SK-N-MC (cell line): ENCODE measurements around the gene FBXO38.

Experiments used
- DNase-seq: peaks from one replicate; pipeline ENCODE4 v3.0.0-alpha.2; 2011; ENCODE audit warnings: low read depth, low spot score
- H3K27ac ChIP-seq: fragments of 200-600 bp; sonication (generic); 2 replicates; pipeline ENCODE4 v1.5.1; 2016; ENCODE audit warnings: mixed run types
- H3K36me3 ChIP-seq: fragments of 200-600 bp; sonication (generic); 2 replicates; pipeline ENCODE4 v1.6.1; 2017; ENCODE audit warnings: antibody characterized with exemption, low read length, mixed read lengths; ENCODE audit not compliant: insufficient read depth
- H3K4me3 ChIP-seq: fragments of 200-600 bp; sonication (generic); 2 replicates; pipeline ENCODE4 v1.5.1; 2016
- H3K9ac ChIP-seq: fragments of 200-600 bp; sonication (generic); 2 replicates; pipeline ENCODE4 v1.8.0; 2017; ENCODE audit warnings: mixed run types, mixed read lengths; ENCODE audit not compliant: insufficient read length
- H3K9me3 ChIP-seq: fragments of 200-600 bp; sonication (generic); 2 replicates; pipeline ENCODE4 v1.6.1; 2017; ENCODE audit warnings: low read depth, mild to moderate bottlenecking, antibody characterized with exemption, low read length, moderate library complexity, mixed read lengths
- EZH2 ChIP-seq: fragments of 200-600 bp; sonication (generic); IDR thresholded peaks from one replicate; pipeline ENCODE4 v1.6.1; 2017; ENCODE audit warnings: antibody characterized with exemption
- FOXP2 ChIP-seq: optimal IDR thresholded peaks from 2 replicates; pipeline ENCODE3; 2011; ENCODE audit warnings: mild to moderate bottlenecking, moderate library complexity; ENCODE audit not compliant: insufficient read depth; ENCODE audit errors: extremely low read length, control extremely low read depth
- POLR2AphosphoS5 ChIP-seq: IDR thresholded peaks from 2 replicates; pipeline ENCODE4 v1.6.1; 2012; ENCODE audit warnings: mild to moderate bottlenecking, low read depth, low read length, borderline replicate concordance

FBXO38 gene

DNA sequence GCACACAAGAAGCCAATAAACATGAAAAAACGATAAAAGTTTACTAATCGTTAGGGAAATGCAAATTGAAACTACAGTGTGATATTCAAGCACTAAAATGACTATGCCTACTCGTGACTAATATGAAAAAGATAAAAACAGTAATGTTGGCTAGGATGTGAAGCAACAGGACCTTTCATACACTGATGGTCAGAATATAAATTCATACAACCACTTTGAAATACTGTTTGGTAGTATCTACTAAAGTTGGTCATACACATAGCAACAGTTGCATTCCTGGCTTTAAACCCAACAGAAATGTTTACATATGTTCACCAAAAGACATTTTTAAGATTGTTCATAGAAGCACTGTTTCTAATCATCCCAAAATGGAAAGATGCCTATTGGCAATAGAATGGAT lies 24.3 kb downstream of the FBXO38 start:
- no peak overlapping the region for H3K9ac ChIP-seq
- no peak overlapping the region for H3K4me3 ChIP-seq
- no peak overlapping the region for H3K27ac ChIP-seq
- peaks cover 77% of the 10 kb centered on the region for H3K36me3 ChIP-seq
- DNase-seq: no peak
- TF ChIP-seq POLR2AphosphoS5 (no peak), FOXP2 (no peak), EZH2 (no peak)
- H3K9me3 ChIP-seq: no peaks in the 10 kb centered on the region

DNA sequence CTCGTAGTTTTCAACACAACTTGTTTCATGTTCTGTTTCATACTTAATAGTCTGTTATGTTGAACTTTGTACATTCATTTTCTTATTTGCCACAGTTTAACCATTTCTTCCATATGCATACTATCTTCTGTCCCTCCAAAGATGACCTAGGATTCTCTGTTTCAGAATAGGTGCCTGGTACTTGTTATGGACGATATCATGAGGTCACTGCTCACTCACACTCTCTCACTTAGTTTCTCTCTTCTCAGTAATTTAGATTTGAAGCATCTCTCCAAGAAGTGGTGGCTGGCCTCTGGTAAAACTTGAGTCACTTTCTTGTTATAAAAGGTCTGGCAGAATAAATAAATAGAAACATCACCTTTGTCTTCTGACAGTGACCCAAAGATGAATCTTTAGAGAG lies 28.4 kb downstream of the FBXO38 start:
- TF ChIP-seq FOXP2: no peak
- TF ChIP-seq POLR2AphosphoS5: no peak
- no peak for TF ChIP-seq EZH2
- H3K4me3 ChIP-seq: no peak overlapping the region
- H3K9ac ChIP-seq: no peak overlapping the region
- H3K9me3 ChIP-seq: no peaks in the 10 kb centered on the region
- no peak for DNase-seq
- peaks cover 73% of the 10 kb centered on the region for H3K36me3 ChIP-seq
- H3K27ac ChIP-seq: no peak overlapping the region

DNA sequence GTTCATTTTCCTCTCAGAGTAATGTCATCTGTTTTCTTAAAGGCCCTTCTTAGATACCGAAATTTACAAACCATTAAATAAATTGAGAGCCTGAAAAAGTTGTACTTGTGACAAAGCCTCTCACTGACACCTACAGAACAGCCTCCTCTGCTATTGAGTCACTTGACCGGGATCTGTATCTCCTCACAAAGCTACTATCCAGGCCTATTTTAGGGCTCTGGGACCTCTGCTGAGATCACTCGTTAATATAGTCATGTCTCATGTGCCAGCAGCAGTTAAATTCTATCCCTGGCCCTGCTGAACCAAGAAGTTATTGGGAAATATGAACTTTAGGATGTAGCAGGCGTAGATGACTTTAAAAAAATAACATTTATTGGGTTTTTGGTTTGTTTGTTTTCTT lies 31.1 kb downstream of the FBXO38 start:
- Histone ChIP-seq H3K4me3 (no peak overlapping the region), H3K27ac (no peak overlapping the region), H3K9ac (no peak overlapping the region), H3K9me3 (no peaks in the 10 kb centered on the region), H3K36me3 (peaks cover 78% of the 10 kb centered on the region)
- DNase-seq: no peak
- no peak for TF ChIP-seq FOXP2
- TF ChIP-seq EZH2: no peak
- no peak for TF ChIP-seq POLR2AphosphoS5

DNA sequence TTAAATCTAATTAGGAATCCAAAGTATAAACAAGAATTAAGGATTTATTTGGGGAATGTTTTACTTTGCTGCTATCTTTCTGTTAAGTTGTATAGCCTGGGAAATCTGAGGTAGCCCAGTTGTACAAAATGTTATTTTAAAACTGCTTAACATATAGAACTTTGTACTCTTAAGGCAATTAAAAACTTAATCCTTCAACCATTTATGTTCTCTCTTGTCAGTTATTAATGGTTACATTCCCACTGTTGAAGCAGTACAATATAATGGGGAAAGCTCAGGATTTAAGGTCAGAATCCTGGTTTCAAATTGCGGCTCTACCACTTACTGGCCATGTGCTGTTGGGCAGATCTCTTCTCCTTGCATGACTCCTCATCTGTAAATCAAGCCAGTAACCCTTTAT lies 32.7 kb downstream of the FBXO38 start:
- Histone ChIP-seq H3K36me3 (peaks cover 68% of the 10 kb centered on the region), H3K9ac (no peak overlapping the region), H3K27ac (no peak overlapping the region), H3K4me3 (no peak overlapping the region), H3K9me3 (no peaks in the 10 kb centered on the region)
- TF ChIP-seq FOXP2 (no peak), POLR2AphosphoS5 (no peak), EZH2 (no peak)
- DNase-seq: no peak

DNA sequence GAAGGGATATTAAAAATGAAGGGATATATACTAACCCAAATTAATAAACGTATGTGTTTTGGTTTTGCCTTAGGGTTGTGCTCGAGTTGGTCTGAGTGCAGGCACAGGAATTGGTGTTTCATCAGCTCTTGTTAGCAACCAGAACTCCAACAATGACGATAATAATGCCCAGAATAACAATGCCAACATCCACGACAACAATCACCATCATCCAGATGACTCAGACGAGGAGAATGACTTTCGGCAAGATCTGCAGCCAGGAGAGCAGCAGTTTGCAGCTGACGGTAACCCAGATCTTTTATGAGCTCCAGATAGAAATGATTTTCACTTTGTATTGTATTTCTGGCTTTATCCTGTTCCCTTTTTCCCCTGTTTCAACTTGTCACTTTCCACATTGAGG lies 33.2 kb downstream of the FBXO38 start:
- no peak overlapping the region for H3K27ac ChIP-seq
- TF ChIP-seq EZH2: no peak
- no peak for TF ChIP-seq FOXP2
- TF ChIP-seq POLR2AphosphoS5: no peak
- peaks cover 66% of the 10 kb centered on the region for H3K36me3 ChIP-seq
- no peak overlapping the region for H3K9ac ChIP-seq
- no peaks in the 10 kb centered on the region for H3K9me3 ChIP-seq
- no peak overlapping the region for H3K4me3 ChIP-seq
- DNase-seq: no peak

DNA sequence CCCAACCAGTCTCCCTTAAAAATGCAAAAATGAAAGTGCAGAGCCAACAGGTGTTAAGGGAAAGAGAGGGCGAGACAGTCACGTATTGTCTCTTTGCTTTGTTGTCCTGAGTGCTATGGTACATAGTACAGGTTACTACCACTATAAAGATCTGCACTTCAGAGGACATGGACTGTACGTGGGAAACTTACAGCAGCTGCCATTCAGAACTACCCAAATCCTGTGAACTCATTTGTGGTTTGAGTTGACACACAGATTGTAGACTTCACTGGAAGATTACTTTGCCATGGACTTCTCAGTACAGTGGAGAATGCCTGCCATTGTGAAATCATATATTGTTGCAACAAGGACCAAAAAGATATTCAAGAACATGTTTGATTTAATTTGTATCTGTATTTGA lies 34.8 kb downstream of the FBXO38 start:
- H3K9me3 ChIP-seq: no peaks in the 10 kb centered on the region
- no peak overlapping the region for H3K4me3 ChIP-seq
- TF ChIP-seq EZH2 (no peak), POLR2AphosphoS5 (no peak), FOXP2 (no peak)
- no peak for DNase-seq
- H3K27ac ChIP-seq: no peak overlapping the region
- peaks cover 70% of the 10 kb centered on the region for H3K36me3 ChIP-seq
- no peak overlapping the region for H3K9ac ChIP-seq

DNA sequence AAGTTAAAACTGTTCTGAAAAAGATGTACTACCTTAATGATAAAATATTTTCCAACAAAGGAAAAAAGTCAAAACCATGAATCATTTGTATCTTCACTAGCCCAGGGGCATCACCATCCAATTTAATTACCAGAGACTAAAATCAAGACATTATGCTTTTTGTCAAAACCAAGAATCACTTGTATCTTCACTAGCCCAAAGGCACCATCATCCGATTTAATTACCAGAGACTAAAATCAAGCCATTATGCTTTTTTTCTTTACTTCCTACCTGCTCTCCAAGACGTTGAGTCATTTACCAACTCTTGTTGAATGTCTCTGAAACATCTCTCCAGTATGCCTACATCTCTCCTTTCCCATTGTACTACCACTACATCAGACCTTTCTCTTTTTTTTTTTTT lies 37.9 kb downstream of the FBXO38 start:
- DNase-seq: no peak
- TF ChIP-seq EZH2 (no peak), POLR2AphosphoS5 (no peak), FOXP2 (no peak)
- H3K4me3 ChIP-seq: no peak overlapping the region
- no peak overlapping the region for H3K9ac ChIP-seq
- peaks cover 77% of the 10 kb centered on the region for H3K36me3 ChIP-seq
- no peaks in the 10 kb centered on the region for H3K9me3 ChIP-seq
- no peak overlapping the region for H3K27ac ChIP-seq

DNA sequence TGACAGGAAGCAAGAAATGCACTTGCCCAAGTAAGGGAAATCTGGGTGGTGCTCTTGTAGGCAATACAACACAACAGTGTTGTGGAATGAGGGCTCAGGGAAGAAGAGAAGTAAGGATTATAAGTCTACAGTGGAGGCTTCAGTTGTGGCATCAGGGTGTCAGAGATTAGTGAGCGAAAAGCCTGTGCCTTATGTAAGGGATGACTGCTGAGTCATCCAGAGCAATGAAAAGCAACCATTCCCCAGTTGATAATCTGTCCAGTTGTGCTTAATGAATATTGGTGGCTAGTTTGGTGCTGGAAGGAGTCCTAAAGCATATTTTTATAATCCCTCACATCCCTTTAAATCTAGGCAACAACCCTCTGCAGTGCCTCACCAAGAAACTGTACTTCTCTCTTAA lies 42.0 kb downstream of the FBXO38 start:
- H3K9ac ChIP-seq: no peak overlapping the region
- H3K4me3 ChIP-seq: no peak overlapping the region
- DNase-seq: no peak
- H3K36me3 ChIP-seq: peaks cover 67% of the 10 kb centered on the region
- TF ChIP-seq EZH2 (no peak), POLR2AphosphoS5 (no peak), FOXP2 (no peak)
- H3K27ac ChIP-seq: no peak overlapping the region
- no peaks in the 10 kb centered on the region for H3K9me3 ChIP-seq

DNA sequence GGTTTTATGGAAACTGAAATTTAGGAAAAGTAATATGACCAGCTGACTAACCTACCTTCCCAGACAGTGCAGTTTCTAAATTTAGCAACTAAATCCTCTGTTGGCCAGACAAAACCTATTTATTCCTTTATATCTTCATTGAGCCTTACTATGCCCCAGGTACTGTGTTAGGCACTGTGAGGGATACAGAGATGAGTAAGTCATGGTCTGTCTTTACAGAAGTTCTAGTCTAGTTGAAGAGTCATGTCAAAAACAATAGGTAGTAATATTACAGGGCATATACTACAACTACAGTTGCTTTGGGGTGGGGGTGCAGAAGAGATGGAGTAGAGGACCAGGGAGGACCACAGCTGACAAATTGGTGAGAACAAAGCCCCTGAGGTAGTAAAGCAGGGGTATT lies 42.8 kb downstream of the FBXO38 start:
- Histone ChIP-seq H3K36me3 (peaks cover 72% of the 10 kb centered on the region), H3K9ac (no peak overlapping the region), H3K4me3 (no peak overlapping the region), H3K9me3 (no peaks in the 10 kb centered on the region), H3K27ac (no peak overlapping the region)
- no peak for TF ChIP-seq EZH2
- no peak for TF ChIP-seq POLR2AphosphoS5
- no peak for TF ChIP-seq FOXP2
- DNase-seq: no peak
